Ascending aorta (tissue), 2 donors: ENCODE measurements around the gene SCAP. TPM values are rescaled to one million over a fixed set of nuclear protein-coding genes. Genes with fewer than 3 reads are reported as not detected.

Source experiments
- DNase-seq, 2 donors: peaks; one replicate each; pipeline ENCODE4 v3.0.0-alpha.2; 2019; ENCODE audit warnings: low spot score in 2 of 2
- H3K27ac ChIP-seq, 2 donors: fragments of 200-600 bp; sonication (generic); one replicate each; pipeline ENCODE4 v1.5.1; 2016 to 2017; ENCODE audit warnings: mild to moderate bottlenecking in 1 of 2
- H3K27me3 ChIP-seq: fragments of 200-600 bp; sonication (generic); one replicate; pipeline ENCODE4 v1.5.1; 2017
- H3K36me3 ChIP-seq, 2 donors: fragments of 200-600 bp; sonication (generic); one replicate each; pipeline ENCODE4 v1.5.1; 2016
- H3K4me1 ChIP-seq, 2 donors: fragments of 200-600 bp; sonication (generic); one replicate each; pipeline ENCODE4 v1.5.1; 2016 to 2017; ENCODE audit warnings: mild to moderate bottlenecking in 1 of 2
- H3K4me3 ChIP-seq, 2 donors: fragments of 200-600 bp; sonication (generic); one replicate each; pipeline ENCODE4 v1.5.1; 2016 to 2017; ENCODE audit warnings: mild to moderate bottlenecking in 1 of 2
- H3K9me3 ChIP-seq, 2 donors: fragments of 200-600 bp; sonication (generic); one replicate each; pipeline ENCODE4 v1.5.1; 2016
- CTCF ChIP-seq, 3 experiments: fragments of 200-600 bp in 2 of 3; fragments of 450-650 bp in 1 of 3; sonication (generic) in 2 of 3; IDR thresholded peaks; one replicate each; pipeline ENCODE4 v1.5.1; 2016 to 2019; ENCODE audit warnings: antibody characterized with exemption in 3 of 3, mild to moderate bottlenecking in 1 of 3, moderate library complexity in 1 of 3
- intact Hi-C: fragments of 100-400 bp; cut with DNase I; formaldehyde crosslinking; loops from one replicate; pipeline ENCODE4 v1.15.1; 2023
- total RNA-seq: library from RNA; depleted of rRNA; stranded (reverse); fragments of >200 nt; gene quantifications from one replicate; pipeline ENCODE4 v1.1.0, GENCODE V29; 2016

Gene SCAP
- total RNA-seq, 1 donor from 2014 or later, result 155 TPM

- H3K36me3 ChIP-seq, result peaks cover 29 to 61% of the 10 kb centered on the region in 2 donors
- H3K4me1 ChIP-seq, result peaks cover 3 to 8% of the 10 kb centered on the region in 2 donors
- peak; percentile 63 to 93 for DNase-seq
- H3K27me3 ChIP-seq, result no peaks in the 10 kb centered on the region
- H3K9me3 ChIP-seq, result no peaks in the 10 kb centered on the region
- H3K4me3 ChIP-seq, result no peak overlapping the region
- H3K27ac ChIP-seq, result peak overlapping the region; percentile 65 to 67
- TF ChIP-seq CTCF (IDR thresholded peaks at IDR 0.05), result peak; percentile 92 to 96 (median 94)
- intact Hi-C loops, result loop anchor here (1.0 to 5.0 kb wide), 3 partner anchors 55 to 367 kb away; partner anchors contain the start of genes ELP6 and SCAP
Measured at GRCh38 chr3:47420511-47421484, 54.9 kb downstream of the SCAP start.

- TF ChIP-seq CTCF (IDR thresholded peaks at IDR 0.05), result no peak
- DNase-seq, result no peak
- H3K27me3 ChIP-seq, result no peaks in the 10 kb centered on the region
- H3K27ac ChIP-seq, result no peak overlapping the region
- no peak overlapping the region for H3K4me3 ChIP-seq
- H3K4me1 ChIP-seq, result peaks cover 3 to 8% of the 10 kb centered on the region in 2 donors
- no peaks in the 10 kb centered on the region for H3K9me3 ChIP-seq
- peaks cover 30 to 57% of the 10 kb centered on the region in 2 donors for H3K36me3 ChIP-seq
- intact Hi-C loops, result loop anchor here (5.0 kb wide), 1 partner anchor 367 kb away; no protein-coding TSS in a partner anchor
Measured at GRCh38 chr3:47420044-47420430, 55.7 kb downstream of the SCAP start.

- Histone ChIP-seq H3K9me3 (no peaks in the 10 kb centered on the region), H3K27me3 (no peaks in the 10 kb centered on the region), H3K4me1 (peaks cover 3 to 8% of the 10 kb centered on the region in 2 donors), H3K36me3 (peaks cover 36 to 58% of the 10 kb centered on the region in 2 donors), H3K27ac (no peak overlapping the region), H3K4me3 (no peak overlapping the region)
- intact Hi-C loops, result loop anchor here (5.0 kb wide), 1 partner anchor 368 kb away; no protein-coding TSS in a partner anchor
- no peak for TF ChIP-seq CTCF (IDR thresholded peaks at IDR 0.05)
- DNase-seq, result no peak
Measured at GRCh38 chr3:47419083-47420043, 56.4 kb downstream of the SCAP start.

- TF ChIP-seq CTCF (IDR thresholded peaks at IDR 0.05), result no peak
- Histone ChIP-seq H3K27ac (no peak overlapping the region), H3K4me1 (peaks cover 3 to 8% of the 10 kb centered on the region in 2 donors), H3K4me3 (no peak overlapping the region), H3K36me3 (peaks cover 43 to 59% of the 10 kb centered on the region in 2 donors), H3K27me3 (no peaks in the 10 kb centered on the region), H3K9me3 (no peaks in the 10 kb centered on the region)
- DNase-seq, result no peak
- intact Hi-C loops, result no loop called here
Measured at GRCh38 chr3:47418167-47419082, 57.3 kb downstream of the SCAP start.
